SIG-M5 treated with dmso at 0.1 percent for 504 hours (cell line): Measurements from ENCODE around the gene EFCAB6.

Experiments used
- DNase-seq: peaks from one replicate; lab custom pipeline; 2025; ENCODE audit not compliant: unreplicated experiment; lab: John Stamatoyannopoulos, UW

EFCAB6 gene, protein sequence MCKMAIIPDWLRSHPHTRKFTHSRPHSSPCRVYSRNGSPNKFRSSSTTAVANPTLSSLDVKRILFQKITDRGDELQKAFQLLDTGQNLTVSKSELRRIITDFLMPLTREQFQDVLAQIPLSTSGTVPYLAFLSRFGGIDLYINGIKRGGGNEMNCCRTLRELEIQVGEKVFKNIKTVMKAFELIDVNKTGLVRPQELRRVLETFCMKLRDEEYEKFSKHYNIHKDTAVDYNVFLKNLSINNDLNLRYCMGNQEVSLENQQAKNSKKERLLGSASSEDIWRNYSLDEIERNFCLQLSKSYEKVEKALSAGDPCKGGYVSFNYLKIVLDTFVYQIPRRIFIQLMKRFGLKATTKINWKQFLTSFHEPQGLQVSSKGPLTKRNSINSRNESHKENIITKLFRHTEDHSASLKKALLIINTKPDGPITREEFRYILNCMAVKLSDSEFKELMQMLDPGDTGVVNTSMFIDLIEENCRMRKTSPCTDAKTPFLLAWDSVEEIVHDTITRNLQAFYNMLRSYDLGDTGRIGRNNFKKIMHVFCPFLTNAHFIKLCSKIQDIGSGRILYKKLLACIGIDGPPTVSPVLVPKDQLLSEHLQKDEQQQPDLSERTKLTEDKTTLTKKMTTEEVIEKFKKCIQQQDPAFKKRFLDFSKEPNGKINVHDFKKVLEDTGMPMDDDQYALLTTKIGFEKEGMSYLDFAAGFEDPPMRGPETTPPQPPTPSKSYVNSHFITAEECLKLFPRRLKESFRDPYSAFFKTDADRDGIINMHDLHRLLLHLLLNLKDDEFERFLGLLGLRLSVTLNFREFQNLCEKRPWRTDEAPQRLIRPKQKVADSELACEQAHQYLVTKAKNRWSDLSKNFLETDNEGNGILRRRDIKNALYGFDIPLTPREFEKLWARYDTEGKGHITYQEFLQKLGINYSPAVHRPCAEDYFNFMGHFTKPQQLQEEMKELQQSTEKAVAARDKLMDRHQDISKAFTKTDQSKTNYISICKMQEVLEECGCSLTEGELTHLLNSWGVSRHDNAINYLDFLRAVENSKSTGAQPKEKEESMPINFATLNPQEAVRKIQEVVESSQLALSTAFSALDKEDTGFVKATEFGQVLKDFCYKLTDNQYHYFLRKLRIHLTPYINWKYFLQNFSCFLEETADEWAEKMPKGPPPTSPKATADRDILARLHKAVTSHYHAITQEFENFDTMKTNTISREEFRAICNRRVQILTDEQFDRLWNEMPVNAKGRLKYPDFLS (N-terminal part only)

DNA sequence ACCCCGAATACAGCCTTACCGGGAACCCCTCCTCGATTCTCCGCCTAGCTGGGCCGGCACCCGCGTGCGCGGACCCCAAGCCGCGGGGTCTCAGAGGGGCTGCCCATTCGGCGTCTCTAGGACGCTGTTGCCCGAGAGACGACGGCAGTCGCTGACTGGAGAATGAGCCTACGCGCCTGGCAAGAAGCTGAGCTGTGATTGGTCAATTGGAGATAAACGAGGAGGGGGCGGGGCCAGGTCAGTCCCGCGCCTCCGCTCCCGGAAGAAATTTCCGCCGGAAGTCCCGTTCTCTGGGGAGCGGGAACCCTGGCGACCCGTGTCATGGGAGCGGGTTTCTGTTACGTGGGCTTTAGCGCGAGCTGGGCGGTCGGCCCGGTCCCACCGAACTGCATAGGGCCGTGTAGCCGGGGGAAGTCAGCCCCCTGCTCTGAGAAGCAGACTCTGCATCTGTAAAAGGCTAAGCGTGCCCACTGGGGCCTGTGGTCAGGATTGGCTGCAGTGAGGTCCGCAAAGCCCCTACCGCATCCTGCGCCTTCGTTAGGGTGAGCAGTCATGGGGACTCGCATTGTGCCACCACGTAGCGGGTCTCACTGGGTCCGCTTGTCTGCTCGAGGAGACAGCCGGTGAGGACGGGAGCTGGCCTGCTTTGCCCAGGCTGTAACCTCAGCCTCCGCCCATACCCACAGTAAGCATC is at the start of gene EFCAB6:
TSS of gene EFCAB6 (minus strand) at position 157 of the 694 bp plus-strand sequence. CDS start 29,987 bp downstream, outside the sequence.
- peak; percentile 84 for DNase-seq

DNA sequence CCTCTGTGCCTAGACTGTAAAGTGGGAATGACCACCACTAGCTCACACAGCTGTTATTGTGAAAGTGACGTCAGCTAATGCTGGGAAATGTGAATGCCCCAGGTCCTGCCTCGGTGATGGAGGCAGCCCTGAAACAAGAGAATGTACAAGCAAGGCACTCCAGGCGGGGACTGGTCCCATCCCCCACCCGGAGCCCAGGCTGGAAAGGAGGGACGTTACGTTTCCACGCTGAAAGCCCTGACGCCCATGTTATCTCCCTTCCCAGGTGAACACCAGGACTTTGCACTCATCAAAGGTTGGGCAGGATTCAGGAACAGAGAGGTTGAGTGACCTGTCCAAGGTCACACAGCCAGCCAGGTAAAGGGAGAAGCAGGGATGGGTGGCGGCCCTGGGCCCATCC is 49.4 kb upstream of the EFCAB6 start:
- no peak for DNase-seq

DNA sequence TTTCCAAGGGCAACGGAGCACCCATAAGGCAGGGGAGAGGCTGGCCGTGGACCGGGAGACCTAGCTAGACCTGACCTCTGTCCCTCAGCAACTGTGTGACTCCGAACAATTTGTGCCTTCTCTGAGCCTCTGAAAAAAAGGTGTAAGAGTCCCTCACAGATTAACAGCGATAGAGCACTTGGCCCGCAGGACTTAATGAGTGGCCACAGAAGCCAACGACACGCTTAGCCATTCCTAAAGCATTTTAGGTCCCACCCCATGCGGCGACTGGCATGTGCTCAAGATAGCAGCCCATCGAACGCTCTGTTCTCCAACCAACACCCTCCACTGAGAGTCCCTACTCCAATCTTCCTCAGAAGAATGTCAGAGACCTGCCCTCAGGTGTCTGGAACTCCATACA is 48.7 kb upstream of the EFCAB6 start:
- no peak for DNase-seq

DNA sequence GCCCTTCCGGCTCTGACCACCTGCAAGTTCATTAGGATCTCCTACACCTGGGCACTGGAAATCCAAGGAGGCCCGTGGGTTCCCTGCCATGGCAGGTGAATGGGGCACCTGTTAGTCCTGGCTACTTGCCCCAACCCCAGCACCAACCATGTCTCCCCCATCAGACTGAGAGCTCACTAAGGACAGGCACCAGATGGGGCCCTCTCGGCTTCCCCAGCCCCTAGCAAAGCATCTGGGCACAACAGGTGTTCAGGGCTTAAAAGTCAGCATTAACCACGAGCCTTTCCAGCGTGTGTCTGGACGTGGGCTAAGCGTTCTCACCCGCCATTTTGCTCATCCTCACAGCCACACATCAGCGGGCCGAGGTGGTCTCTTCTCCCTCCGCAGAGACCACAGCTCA is 48.0 kb upstream of the EFCAB6 start:
- no peak for DNase-seq

DNA sequence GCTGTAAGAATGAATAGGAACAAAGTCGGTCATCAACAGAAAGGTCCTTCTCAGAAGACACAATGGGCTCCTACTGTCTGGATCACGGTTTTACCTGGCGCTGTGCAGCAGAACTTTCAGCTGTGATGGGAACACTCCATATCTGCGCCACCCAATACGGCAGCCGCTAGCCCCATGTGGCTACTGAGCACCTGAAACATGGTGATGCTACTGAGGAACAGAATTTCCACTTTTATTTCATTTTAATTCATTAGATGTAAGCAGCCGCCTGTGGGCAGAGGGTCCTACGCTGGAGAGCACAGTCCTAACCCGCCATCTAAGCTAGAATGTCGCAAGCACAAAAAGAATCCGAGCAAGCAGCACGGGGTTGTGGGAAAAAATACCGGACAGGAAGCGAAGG is 47.5 kb upstream of the EFCAB6 start:
- no peak for DNase-seq

DNA sequence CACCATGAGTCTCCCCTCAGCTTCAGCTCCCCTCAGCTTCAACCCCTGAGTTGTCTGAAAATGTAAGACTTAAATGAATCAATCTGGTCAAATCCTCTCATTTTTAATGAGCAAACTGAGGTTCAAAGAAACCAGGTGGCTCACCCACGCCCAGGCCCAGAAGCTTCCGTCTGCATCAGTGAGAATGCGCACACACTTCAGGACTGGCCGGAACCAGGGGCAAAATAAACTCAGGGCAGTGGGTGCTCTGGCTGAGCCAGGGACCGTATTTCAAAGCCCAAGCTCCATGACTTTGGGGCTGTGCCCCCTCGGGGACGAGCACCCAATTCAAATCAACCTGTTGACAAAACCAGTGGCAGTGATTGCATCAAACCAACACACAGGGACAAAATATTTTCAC is 47.1 kb upstream of the EFCAB6 start:
- DNase-seq, result no peak

DNA sequence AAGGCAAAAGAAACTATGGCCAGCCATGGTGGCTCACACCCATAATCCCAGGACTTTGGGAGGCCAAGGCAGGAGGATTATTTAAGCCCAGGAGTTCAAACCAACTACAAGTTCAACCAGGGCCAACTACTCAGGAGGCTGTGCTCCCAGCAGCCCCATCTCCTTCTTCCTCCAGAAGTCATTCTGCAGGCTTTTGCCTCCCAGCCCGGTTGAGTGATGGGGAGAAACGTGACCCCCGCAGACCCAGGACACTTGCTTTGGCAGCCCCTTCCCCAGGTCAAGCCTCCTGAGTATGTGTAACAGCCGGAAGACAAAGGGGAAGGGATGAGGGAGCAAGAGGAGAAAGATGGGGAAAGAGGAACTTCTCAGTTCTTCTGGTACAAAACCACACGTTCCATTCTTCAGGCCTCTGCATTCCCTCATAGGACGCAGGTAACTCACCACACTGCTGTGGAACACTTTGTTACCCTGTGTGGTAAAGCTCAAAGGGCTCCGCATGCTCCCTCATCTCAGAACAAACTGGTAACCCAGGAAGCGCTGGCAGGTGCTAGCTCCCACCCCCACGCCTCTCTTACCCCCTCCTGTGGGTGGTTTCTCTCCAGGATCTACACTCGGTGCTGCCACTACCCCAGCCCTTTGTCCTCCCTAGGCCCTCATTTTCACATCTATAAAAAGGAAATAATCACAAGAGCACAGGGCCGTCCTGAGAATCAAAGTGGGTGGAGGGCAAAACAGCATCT is 46.2 kb upstream of the EFCAB6 start:
- DNase-seq, result no peak

DNA sequence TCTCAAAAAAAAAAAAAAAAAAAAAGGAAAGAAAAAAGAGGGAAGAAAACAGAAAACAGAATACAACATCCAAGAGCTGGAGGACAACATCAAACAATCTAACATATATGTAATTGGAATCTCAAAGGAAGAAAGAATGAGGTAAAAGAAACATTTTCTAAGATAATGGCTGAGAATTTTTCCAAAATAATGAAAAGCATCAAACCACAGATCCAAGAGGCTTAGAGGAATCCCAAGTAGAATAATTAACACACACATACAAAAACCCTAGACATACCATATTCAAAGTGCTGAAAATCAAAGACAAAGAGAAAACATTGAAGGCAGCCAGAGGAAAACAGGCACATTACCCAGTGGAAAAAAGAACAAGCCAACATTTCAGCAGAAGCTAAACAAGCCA is 45.3 kb upstream of the EFCAB6 start:
- DNase-seq, result no peak

DNA sequence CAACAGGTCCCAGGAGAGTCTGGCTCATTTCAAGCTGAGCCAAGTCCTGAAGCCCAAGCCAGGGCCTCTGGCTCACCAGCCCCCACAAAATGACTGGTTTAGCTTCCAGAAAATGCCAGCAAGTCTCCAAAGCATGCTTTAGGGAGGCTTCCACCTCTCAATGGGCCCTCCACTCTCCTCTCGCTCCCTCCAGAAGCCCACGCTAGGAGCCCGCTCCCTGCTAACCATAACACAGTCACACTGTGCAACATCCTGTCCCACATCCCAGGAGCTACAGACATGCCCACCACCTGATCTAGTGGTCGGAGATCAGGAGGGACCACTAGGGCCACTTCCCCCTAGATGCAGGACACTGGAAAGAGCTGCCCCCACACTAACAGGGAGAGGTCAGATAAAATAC is 43.3 kb upstream of the EFCAB6 start:
- DNase-seq, result no peak

DNA sequence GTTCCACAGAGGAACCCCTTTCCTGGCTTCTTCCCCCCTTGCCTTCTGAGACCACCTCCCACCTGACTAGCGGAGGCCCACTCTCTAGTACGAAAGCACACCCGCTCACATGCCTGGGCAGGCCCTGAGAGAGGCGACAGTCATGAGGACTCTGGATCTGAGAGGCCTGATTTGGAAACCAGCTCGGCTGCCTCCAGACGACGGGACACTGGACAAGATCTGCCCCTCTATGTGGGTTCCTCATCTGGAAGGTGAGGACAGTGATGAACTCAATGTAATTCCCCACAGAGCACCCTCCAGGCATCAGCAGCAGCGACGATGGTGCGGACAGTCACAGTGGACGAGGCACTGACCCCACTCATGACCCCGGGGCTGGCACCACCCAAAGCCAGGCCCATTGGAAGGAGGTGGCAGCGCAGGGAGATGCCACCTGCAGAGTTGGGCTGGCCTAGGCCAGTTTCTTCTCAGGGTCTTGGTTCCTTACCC is 42.7 kb upstream of the EFCAB6 start:
- DNase-seq, result no peak

DNA sequence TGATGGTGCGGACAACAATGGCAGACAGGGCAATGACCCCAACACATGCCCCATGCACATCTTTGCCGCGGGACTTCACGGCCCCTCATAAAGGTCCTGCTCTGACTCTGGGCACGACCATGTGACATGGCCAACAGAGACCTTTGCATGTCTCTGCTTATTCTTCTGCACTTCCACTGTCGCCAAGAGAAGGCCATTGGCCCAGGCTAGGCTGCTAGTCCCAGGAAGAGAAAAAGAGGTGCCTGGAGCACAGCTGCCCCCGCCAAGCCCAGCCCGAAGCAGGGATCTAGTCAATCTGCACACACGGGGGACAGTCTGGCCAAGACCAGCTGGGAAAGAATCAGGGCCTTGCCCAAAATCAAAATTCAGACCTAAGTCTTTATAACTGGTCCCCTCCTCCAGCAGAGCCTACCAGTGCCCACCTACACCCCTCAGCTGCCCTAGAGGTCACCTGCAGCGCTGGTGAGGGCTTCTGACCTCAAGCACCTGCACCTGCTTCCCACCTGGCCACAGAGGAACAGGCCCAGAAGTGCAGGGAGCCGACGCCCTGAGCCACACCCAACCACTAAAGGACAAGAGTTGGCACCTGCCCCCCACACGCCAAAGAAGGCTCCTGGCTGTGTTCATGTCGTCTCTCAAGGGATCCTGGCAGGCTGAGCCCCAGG is 42.1 kb upstream of the EFCAB6 start:
- no peak for DNase-seq

DNA sequence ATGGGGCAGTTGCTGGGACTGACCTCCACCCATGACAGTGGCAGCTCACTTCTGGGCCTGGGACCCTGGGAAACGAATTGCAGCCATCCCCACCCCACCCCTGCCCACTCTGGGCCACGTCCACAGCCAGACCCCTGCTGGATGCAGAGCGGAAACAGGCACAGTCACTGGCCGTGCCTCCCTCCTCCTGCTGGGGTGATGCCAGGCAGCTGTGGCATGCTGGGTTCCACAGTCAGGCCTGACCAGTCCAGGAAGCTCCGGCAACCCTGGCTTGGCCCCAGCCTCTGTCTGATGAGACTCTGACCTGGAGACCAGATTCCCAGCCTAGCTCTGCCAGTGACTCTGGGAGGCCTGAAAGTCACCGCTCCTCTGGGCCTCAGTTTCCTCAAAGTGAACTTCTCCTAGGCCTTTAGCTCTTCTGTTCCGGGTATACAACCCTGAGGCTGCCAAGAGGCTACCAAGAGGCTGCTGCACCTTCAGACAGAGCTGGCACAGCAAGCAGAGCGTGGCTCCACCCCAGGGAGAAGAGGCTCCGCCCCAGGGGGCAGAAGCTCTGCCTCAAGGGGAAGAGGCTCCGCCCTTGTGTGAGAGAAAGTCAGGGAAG is 41.3 kb upstream of the EFCAB6 start:
- no peak for DNase-seq

DNA sequence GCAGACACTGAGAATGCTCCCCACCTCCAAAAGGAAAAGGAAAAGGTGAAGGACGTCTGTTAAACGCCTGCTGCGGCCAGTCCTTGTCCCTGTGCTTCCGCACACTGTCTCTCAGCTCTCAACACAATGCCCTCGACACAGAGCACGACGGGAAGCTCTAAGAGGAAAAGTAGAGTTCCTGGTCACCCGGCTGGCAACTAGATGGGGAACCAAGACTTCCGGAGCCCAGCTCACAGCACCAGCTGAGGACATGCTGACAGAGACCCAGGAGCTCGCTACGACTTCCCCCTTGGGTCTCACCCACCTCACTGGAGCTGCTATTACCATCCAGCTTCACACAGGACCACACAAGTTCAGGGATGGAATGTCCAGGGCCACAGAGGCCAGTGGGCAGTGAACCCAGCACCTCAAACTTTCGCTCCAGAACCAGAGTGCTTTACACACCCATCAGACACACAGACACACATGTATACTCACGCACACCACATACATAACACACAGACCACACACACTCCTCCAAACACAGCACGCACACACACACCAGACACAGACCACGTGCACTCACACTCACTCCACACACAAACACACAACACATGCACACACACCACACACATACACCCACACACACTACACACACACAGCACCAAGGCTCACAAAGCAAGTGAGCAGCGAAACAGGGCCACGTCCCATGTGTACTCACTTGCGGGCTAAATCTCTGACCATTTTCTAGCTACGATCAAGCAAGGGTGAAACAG is 40.6 kb upstream of the EFCAB6 start:
- no peak for DNase-seq

DNA sequence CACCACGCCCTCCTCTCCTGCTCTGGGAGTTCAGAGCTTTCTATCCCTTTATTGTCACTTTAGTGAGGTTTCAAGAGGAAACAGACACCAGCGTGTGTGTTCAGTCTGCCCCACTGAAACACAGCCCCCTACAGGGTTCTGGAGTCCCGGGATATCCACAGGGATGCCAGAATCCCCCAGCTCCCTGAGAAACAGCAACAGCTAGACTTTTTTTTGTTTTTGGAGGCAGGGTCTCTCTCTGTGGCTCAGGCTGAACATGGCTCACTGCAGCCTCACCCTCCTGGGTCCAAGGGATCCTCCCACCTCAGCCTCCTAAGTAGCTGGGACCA is 39.8 kb upstream of the EFCAB6 start:
- DNase-seq, result no peak

DNA sequence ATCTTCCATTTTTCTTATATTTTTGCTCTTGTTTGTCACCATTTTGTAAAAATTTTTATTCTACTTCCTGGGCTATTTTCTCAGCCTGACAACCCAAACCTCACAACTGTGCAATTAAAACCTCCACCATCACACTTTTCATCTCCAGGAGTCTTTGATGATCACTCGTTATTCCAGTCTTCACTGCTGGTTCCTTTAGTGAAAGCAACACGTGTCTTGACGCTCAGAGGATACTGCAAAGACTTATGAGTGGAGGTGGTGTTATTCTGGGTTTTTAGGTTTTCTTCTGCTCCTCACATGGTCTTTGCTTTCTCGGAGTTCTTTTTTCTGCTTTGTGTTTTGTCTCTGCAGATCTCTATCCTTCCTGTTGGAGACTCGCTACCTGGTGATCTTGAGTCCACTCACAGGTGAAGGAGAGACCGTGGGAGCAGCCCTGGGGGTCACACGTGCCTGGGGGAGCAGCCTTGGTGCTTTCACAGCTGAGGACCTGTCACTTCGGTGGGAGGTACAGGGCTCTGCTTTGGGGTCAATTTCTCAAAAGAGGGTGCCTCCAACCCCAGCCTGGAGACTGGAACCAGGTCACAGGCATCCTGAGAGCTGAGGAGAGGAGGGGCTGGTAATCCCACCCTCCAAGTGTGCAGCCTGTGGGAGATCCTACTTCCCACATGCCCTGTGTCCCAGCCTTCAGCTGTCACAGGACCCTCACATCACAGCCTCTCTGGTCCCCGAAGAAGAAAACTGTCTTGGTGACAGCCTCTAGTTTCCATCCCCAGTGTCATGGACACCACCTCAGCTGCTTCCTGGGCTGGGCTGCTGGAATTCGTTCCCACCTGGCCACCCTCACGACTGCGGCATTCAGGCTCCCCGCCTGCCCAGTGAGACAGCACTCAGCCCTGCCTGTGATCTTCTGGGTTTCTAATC is 39.2 kb upstream of the EFCAB6 start:
- DNase-seq, result no peak

DNA sequence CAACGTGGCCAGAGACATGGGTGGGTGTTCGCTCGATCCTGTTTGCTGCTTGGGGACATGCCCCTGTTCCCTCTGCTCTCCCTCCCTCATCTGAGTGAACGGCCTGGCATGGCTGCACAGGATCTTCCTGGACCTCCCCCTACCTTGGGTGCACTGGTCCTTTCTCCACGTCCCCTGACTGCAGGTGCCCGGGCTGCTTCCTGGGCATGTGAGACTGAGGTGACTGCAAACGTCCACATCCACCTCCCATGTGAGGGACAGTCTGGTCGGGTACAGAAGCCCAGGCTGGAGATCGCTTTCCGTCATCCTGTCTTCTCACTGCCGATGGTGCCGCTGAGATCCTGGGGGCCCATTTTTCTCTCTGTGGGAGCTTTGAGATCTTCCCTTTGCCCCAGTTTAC is 38.4 kb upstream of the EFCAB6 start:
- DNase-seq, result no peak

DNA sequence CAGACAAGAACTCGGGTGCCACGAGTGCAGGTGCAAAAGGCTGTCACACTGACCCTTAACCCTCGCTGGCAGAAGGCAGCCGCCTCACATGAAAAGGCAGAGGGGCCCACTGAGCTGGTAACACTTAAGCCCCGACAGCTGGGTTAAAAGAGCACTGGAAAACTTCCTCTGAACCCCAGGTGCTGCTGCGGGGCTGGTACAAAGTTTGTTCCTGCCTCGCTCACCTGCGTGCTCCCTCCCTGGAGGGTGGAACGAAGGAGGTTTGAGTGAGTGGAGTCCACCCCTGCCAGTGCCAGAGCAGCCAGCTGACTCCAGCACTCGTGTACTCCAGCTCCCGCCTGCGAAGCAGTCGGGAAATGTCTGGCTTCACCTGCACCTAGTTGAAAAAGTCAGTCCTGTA is 37.6 kb upstream of the EFCAB6 start:
- no peak for DNase-seq
